DMS153 (cell line): ENCODE data around the gene GZF1.
"Not testable (repeated sequence)": the region's sequence is repeated elsewhere in the genome, so short reads cannot be mapped to it uniquely, and the experiment has no call there.

Experiments used
- DNase-seq: peaks from one replicate; lab custom pipeline; 2025; lab: John Stamatoyannopoulos, UW

GZF1 gene

DNA sequence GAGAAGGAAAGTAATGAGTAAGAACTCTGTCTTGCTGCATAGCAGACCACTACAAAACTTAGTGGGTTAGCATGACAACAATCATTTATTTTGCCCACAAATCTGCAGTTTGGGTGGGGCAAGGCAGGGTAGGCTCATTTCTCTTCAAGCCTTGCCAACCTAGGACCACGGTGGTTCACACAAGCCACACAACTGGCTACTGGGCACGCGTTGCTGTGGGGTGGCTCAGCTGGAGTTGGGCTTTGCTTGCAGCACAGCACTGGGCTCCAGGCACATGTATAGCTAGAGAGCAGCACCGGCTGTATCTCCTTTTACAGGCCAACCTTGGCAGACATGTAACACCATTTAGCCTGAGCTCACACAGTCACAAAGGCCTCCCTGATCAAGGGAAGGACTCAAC lies 16.0 kb upstream of the GZF1 start:
- DNase-seq = no peak

DNA sequence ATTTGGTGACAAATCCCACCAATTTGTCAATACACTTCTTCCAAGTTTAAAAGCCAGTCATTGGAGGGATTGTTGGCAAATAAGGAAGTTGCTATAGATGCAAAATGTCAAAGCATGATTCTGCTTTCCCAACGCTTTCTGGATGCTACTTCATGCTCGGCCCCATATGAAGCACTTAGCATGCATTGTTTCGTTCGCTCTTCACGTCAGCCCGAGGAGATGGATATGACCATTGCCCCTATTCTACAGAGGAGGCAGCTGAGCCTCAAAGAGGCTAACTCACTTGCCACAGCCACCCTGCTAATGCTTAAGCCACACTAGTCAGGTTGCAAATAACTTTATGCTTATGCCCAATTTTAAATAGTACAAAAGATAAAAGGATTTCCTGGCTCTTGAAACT lies 14.2 kb upstream of the GZF1 start:
- no peak for DNase-seq

DNA sequence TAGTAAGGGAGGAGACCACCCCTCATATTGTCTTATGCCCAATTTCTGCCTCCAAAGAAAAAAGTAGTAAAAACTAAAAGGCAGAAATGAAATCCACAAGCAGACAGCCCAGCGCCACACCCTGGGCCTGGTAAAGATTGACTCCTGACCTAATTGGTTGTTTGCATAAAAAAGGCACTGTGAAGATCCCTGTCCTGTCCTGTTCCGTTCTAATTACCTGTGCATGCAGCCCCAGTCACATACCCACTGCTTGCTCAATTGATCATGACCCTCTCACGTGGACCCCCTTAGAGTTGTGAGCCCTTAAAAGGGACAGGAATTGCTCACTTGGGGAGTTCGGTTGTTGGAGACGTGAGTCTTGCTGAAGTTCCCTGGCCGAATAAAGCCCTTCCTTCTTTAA lies 13.5 kb upstream of the GZF1 start:
- DNase-seq = not testable (repeated sequence)

DNA sequence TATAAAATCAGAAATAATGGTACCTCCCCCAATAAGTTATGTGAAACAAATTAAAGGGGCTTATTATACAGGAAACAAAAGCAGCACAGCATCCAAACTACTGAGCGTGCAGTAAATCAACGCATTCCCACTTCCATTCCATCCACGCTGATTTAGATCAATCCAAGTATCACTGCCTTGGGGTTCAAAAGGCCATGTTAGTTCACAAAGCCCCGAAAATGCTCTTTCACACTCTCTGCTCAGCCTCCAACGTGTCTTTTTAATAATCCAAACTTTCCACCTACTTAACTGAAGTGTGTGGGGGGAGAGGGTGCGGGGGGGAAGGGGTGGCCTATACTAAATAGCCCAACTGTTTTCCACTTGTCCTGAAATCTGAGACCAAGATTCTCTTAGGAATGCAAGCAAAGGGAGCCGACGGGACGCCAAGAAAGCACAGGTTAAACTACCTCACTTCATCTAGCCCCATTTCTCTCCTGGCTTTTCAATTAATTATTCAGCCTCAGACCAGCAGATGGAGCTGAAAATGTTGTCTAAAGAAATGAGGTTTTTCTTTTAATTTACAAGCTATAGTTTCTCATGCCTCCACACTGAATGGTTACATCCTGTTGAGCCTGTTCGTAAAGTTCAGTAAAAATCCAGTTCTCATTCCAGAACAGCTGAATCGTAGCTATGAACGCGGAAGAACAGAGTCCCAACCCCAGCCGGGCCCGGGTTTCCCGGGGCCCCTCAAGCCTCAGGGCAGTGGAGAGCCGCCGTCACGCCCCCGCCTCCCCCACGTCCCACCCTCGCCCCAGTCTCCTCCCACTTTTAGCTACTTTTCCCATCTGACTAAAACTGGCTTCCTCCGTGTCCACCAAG lies 12.4 kb upstream of the GZF1 start:
- no peak for DNase-seq

DNA sequence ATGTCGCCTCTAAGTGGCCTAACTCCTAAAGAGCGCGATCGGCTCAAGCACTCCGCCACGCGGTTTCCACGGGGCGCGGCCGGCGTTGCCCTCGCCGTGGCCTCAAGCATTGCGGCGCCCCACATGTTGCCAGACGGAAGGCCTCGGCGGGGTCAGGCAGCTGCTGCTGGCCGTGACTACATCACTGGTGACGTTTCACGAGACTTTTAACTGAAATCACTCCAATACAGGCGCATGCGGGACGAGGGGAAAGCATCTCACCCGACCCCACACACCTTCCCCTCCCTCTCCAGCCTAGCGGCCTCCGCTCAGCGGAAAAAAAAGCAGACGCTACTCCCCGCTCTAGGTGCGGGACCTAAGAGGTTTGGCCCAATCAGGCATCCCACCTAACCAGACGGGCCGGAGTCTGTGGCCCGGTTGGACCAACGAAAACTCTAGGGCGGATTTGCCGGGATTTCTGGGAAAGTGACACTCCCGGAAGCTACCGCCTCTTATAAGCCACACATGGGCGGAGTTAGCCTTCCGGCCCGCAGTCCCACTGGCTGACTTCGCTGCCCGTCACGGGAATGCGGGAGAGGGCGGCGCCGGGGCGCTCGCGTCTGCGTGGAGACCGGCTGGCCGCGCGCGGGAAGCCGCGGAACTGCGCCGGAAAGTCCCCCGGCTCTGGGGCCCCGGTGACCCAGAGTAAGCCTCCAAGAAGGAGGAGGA lies 11.6 kb upstream of the GZF1 start, which contains the start of gene NXT1:
TSS of gene NXT1 (plus strand) at position 596 of the 708 bp plus-strand sequence. CDS start 3,251 bp downstream, outside the sequence.
- DNase-seq = peak; percentile 97

DNA sequence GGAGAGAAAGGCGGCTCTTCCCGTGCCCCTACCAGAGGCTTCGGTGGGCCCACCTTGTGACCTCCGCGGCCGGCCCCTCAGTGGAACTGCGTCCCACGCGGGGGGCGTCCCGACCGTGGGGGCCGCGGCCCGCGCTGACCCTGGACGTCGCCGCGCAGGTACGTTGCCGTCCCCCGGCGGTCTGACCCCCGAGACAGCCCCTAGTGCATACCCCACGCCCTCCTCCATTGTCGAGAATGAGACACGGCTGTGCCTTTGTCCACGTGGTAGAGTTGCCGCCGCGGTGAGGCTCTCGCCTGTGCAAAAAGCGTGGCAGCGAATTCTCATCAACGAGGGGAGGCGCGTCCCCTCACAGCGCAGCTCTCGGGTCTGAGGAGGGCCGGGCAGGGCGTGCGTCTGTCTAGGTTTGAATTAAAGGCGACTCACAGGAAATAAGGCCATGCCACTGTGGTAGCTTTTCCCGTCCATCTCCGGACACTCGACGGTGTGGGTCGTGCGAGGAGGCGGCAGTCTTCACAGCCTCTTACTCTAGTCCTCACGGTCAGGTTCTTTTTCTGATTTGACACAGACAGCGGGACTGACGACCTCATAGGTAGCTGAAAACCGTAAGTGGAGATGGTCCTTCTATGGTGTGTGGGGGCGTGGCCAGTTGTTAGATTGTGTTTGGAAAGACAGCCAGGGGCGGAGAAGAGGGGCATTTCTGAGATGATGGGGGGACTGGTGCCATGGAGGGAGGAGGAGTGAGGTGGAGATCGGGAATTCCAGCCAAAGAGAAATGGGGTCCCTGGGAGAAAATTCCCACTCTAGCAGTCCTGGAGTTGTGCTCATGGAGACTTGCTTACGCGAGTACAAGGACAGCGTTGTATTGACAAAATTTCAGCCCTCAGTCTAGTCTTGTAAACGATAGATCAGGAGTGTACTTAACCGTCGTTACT lies 10.8 kb upstream of the GZF1 start:
- DNase-seq = no peak

DNA sequence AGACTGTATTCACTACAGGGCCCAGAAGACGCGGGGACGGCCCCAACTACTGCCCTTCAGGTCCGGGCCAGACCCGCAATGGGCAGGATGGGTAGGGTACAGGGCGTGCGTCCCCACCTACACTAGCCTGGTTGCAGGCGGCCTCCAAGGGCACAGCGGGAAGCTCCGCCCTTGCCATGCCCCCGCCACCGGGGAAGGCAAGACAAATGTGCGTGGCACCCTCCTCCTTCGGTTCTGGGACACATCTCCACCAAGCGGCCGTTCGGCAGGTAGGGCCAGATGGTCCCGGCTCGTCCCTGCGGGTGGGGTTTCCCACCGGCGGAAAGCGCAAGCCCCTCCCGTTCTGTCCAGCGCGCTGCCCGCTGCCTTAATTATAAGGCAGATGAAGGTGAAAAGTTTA lies 5.8 kb upstream of the GZF1 start:
- no peak for DNase-seq

DNA sequence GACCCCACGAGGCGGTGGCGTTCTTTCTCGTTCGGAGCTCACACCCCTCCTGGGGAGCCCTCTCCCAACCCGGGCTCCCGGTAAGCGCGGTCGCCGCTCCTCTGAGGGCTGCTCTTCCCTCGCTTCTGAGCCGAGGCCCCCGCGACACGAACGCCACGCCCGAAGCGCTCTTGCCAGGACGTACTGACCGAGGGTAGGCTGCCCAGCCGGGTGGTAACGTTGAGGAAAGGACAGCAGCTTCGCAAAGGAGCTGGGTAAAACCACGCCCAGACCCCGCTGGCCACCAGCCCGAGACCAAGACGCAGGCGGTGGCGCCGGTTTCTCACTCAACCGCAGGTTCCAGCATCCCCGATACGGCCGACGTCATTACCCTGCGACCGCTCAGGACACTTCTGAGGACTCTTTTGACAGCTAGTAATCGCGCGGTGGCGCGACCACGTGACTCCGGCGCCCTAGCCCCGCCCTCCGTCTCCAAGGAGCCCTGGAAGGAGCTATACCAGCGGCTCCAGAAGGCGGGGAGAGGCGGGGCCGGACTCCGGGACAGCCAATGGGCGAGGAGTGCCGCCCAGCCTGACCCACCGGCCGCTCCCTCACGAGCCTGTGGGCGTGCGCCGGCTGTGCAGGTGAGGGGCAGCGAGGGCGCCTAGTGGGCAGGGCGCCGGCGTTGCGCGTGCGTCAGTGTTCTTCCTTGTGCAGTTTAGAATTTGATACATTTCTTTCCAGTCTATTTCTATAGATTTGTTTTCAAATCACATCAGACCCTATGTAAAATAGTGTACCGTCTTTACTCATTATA lies 4.0 kb upstream of the GZF1 start:
- DNase-seq = peak; percentile 99

DNA sequence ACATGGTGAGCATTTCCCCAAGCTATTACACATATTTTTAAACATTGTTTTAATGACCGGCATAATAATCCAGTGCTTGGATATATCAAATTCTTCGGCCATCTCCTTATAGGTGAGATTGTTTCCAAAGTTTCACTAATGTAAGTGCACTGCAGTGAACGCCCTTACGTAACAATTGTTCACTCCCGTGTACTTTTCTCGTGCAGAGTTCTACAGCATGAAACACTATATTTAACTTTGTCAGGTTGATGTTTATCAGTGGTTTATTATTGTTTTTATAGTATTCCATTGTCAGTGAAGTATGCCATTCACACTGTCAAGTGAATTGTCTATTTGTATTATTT lies 3.4 kb upstream of the GZF1 start:
- DNase-seq = no peak

DNA sequence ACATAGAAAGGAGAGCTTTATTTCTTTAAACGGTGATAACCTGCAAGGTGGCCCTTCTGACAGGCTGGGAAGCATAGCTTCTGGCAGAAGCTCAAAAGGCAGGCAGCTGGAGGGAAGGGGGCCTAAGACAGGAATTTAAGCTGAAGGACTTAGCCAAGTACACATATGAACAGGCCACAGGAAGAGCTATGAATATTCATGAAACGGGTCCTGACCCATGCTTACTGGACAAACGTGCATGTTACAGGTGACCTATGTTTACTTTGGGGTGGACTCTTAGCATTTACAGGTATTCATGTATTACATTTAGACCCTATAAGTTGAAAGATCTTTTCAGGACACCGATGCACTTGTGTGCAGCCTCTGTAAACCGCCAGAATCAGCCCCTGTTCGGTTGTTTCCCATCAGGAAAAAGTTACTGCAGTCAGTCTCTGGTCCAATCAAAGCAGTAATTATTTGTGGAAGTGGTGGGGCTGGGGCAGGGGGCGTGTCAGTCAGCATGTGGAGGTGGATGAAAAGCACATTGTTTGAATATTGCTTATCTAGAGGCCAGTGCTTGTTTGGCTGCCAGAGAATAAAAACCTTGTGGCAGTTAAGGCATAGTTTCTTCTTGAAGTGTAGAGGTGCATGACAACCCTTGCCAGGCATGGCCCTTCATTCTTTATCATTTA lies 2.9 kb upstream of the GZF1 start:
- DNase-seq = no peak

DNA sequence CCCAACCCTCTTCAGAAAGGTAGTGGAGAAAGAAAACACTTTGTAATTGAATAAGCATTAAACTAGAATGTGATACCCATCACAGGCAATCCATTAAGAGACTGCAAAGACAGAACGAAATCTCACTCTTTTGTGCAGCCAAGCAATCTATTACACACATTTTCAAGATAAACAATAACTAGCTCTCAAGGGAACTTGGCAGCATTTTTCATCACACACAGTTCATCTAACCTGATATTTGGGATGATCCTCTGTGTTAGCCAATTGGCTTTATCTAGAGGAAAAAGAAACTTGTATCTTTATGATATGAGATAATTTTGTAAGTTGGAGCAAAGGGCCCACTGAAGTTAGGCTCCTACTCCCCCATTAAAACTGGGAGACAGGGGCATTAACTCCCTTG lies 1.5 kb upstream of the GZF1 start:
- no peak for DNase-seq

DNA sequence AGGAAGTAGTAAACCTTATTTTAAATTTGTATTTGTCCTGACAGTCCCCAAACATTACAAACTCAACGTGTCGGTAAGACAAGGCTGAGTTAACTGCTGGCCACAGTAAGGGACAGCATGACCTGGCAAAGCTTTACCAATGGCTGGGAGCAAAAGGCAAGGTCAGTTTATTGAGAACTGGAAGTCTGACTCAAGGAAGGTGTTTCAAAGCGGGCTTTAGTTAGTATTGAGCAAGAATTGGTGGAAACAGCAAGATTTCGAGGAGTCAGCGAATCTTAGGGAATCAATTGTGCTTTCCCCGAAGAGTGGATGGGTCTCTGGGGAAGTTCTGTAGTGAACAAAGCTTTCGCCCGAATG lies 885 bp upstream of the GZF1 start:
- no peak for DNase-seq

DNA sequence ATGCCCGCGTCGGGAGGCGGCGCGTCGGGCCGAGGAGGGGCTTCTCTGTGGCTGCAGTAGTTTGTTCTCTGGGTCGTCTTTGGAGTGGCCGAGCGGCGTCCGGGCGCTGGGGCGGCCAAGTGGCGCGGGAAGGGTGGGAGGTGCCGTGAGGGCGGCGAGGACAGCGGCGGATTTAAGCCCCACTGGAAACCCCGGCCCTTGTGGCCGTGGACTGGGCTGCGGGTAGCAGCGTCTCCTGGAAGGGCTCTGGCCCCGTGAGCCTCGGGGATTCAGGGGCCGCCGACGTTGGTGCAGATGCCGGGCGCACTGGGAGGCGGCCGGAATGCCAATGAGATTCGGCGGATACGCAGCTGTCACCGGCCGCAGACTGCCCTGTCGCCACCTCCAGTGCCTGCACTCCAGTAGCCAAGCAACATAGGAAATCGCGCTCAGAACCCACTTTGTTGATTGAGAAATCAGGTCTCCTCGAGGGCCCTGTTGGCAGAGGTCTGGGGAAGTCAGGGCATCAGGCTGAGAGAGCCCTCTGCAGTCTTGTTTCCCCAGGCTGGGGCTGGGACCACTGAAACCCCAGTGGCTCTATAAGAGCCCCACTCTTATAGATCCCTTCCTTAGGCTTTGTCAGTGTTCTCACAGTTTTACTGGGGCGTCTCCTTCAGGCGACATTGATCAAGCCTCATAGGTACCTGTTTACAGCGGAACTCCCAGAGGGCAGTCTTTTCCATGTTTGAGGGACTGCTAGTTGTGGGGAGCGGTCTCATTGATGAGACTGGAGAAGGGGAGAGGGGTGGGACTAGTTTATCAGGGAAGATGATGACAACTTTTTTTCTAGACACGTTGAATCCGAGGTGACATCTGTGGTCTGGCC lies 642 bp downstream of the GZF1 start:
- no peak for DNase-seq

DNA sequence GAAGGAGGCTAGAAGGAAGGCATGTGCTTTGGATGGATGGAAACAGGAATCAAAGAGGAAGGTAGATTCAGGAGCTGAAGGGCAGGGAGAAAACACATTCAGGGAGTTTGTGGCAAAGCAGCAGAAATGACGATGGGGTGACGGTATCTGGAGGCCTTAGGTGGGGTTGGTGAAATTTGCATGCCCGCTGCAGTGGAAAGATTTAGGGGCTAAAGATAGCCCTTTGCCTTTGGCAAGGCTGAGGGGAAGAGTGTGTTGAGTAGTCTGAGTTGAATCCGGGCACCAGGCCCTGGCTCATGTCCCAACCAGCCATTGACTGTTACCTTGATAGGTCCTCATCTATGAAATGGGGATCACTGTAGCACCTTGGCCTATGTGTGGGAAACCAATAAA lies 1.3 kb downstream of the GZF1 start:
- DNase-seq = no peak

DNA sequence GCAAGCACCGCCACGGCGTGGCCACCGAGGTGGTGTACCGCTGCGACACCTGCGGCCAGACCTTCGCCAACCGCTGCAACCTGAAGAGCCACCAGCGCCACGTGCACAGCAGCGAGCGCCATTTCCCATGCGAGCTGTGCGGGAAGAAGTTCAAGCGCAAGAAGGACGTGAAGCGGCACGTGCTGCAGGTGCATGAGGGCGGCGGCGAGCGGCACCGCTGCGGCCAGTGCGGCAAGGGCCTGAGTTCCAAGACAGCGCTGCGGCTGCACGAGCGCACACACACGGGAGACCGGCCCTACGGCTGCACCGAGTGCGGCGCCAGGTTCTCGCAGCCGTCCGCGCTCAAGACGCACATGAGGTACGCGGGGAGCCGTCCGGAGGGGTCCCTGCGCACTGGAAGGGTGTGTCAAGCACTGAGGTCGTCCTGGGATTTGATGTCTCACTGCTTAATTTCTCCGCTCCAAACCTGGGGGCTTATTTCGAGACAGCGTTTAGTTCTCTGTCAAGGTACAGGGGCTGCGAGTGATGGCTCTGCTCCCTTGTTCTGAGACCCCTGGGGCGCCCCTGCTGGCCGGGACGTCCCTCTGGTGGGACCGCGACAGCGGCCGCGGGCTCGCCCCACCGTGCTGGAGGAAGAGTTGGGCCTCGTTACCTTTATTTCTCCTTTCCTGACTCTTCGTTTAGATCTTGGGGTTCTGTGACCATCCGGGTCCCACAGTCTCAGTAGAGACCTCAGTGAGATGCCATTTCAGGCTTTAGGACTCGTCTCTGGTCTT lies 3.6 kb downstream of the GZF1 start:
- no peak for DNase-seq

DNA sequence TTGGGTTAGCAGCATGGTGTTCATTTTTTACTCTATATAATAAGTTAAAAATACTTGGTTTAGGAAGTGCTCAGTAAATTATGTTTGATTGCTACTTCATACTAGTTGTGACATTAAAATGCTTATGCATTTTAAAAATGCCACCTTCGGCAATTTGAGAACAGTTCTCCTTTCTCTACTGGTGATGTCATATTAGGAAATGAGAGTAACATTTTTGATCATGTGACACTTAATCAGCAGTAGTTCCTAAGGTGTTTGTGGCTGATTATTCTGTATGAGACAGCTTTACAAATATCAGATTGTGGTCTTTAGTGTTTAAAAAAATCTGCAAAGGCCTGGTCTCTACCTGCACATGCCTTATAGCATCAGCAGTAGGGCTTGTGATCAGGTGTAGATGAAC lies 4.4 kb downstream of the GZF1 start:
- DNase-seq = no peak

DNA sequence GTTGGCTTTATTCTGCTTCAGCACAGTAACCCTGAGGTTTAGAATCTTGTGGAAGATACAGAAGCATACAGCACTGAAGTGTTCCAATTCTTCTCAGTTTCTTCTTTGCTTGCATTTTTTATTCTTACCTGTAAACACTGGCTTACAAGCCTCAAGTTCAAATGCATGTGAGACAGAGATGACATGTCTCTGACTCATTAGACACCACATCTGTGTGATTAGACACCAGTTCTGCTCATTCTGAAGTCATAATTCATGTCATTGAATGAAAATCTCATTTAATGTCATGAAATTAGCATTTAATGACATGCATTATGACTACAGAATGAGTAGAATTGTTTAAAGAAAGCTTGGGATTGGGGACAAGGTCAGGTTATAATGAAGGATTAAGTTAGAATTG lies 5.8 kb downstream of the GZF1 start:
- no peak for DNase-seq

DNA sequence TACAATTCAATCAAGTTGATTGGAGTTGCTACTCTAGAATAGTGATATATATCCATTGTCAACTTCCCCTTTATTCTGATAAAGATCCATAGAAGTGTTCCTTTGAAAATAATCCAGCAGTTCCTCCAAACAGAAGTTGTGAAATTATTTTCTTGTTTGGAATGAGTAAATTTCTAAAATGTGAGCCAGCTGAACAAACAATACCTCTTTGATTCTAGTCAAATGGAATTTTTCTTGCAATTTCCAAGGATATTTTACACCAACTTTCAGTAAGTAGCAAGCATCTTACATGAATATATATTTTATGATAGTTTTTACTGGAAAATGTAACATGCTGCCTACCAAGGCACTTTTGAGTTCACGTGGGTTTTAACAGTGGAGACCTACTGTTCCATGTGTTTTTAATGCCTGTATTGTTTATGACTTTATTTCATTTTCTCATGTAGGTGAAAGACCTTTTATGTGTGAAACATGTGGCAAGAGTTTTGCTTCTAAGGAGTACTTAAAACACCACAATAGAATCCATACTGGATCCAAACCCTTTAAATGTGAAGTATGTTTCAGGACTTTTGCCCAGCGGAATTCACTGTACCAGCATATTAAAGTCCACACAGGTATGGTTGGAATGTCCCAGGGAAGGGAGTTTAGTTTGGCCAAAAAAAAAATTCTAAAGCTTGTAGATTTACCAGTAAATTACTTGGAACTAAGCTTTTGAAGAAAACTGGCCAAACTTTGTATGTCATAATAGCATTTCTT lies 6.5 kb downstream of the GZF1 start:
- DNase-seq = no peak
